ENCODE data around the gene SOAT2.
"Not testable (repeated sequence)": the region's sequence is repeated elsewhere in the genome, so short reads cannot be mapped to it uniquely, and the experiment has no call there.

Gene SOAT2

DNA sequence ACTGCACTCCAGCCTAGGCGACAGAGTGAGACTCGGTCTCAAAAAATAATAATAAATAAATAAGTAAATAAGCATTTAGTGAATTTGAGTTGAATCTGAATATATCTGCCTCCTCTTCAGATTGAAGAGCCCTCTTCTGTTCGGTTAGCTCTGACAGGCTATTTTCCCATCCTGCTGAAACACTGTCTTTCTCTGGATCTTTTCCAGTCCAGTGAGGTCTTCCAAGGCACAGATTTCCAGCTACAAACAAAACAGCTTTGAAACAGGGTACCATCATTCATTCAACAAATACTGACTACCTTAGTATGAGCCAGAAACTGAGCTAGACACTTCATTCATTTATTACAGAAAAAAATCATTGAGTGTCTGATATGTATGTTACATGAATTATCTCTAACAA is 16.9 kb upstream of the SOAT2 start:
- no peak for DNase-seq

DNA sequence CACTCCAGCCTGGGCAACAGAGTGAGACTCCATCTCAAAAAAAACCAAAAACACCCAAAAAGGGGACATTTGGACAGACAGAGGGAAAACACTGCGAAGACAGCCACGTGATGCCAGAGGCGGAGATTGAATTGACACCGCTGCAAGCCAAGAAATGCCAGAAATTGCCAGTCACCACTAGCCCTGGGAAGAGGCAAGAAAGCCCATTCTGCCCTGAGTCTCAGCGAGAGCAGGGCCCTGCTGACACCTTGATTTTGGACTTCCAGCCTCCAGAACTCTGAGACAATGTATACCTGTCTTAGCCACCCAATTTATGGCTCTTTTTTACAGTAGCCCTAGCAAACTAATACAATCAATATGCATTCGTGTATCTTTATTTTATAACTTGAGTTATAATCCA is 13.2 kb upstream of the SOAT2 start:
- no peak for DNase-seq

DNA sequence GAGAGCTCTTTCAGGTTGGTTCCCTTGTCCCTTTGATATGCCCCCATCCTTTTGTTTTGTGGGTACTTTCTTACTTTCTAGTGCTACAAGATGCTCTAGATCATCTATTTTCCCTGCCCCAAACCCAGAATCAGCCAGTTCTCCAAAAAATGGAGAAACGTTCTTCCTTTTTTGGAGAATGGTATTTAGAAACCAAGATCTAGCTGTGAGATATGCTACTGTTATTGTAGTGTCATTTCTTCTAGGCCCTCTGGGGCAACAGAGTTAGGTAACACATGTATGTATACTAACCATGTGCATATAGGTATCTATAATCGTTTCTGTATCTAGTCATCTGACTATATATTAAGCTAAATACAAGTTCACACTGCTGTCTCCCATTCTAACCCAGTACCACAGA is 12.7 kb upstream of the SOAT2 start:
- DNase-seq = no peak

- no peak for DNase-seq
Measured at GRCh38 chr12:53091756-53092155, 11.5 kb upstream of the SOAT2 start.

GRCh38 chr12:53093777-53094393 is 9.4 kb upstream of the SOAT2 start:
- no peak for DNase-seq

- DNase-seq = no peak
Measured at GRCh38 chr12:53094394-53094787, 8.9 kb upstream of the SOAT2 start.

- not testable (repeated sequence) for DNase-seq
Measured at GRCh38 chr12:53094796-53095595, 8.3 kb upstream of the SOAT2 start.

GRCh38 chr12:53095596-53095895 is 7.7 kb upstream of the SOAT2 start:
- DNase-seq = not testable (repeated sequence)

DNA sequence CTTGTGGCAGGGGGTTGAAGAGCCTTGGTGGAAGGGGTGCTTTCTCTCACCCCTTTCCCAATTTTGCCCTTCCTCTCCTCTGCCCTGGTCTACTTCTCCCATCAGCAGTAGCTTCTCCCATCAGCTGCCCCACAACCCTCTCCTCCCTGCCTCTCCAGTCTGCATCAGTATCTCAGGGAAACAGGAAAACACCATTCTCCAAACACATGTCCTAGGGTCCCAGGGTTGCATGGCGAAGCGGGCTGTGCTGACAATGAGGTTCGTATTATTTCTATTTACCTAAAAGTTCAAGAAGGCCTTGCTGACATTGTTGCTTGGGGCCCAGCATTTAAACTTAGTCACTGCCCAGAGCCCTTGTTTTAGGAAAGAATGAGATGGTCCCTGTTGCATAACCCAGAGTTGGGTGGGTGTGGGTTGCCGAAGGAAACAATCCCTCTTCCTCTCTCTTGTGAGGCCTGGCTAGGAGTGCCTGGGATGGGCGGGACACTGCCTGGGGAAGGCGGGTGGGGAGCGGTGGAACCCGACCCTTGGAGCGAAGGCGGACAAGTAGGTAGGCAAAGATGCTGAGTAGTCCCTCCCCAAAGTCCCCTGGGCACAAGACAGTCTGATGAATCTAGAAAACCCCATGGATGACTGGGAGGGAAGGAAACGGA is 7.1 kb upstream of the SOAT2 start:
- DNase-seq = no peak

DNA sequence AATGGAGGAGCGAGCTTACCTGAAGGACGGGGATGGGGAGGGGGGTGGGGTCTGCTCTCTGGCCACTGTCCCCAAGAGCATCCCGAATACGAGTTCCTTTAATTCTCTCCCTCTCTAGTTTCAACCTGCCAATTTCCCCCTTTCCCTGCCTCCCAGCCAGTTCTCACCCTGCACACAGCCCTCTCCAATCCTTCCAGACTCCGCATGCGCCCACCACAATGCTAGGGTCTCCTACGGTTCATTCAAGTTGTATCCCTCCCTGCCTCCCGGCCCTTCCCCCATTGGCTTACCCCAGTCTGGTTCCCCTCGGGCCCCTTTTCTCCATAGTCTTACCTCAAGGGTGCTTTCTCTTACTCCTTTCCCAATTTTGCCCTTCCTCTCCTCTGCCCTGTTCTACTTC is 6.5 kb upstream of the SOAT2 start:
- DNase-seq = no peak

- DNase-seq = peak in 1 of 2 experiments; percentile 7
Measured at GRCh38 chr12:53097207-53097563, 6.1 kb upstream of the SOAT2 start.

DNA sequence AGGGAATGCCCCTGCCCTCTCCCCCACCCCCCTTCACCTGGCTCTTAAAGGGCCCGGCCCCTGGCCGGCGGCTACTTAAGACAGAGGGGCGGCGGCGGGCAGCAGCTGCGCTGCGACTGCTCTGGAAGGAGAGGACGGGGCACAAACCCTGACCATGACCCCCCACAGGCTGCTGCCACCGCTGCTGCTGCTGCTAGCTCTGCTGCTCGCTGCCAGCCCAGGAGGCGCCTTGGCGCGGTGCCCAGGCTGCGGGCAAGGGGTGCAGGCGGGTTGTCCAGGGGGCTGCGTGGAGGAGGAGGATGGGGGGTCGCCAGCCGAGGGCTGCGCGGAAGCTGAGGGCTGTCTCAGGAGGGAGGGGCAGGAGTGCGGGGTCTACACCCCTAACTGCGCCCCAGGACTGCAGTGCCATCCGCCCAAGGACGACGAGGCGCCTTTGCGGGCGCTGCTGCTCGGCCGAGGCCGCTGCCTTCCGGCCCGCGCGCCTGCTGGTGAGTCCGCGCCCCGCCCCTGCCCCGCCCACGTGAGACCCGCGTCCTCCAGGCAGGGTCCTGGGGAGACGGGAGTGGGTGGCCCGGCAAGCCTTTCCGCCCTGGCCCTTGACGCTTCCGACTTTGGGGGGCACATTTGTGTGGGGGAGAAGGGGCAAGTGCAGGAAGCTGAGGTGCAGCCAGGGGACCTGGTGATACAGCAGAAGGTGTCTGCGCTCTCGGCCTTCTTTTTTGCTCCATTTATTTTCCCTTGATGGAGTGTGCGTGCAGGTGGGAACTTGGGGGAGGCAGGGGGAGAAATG is 5.5 kb upstream of the SOAT2 start, which contains the start of gene IGFBP6:
Gene IGFBP6, plus strand, starts transcription at position 104 of the 790 bp plus-strand sequence. Its CDS starts 51 bp downstream, at position 155.
- DNase-seq = no peak

GRCh38 chr12:53098354-53098981 is 4.8 kb upstream of the SOAT2 start:
- no peak for DNase-seq

- DNase-seq = peak in 1 of 2 experiments; percentile 5
Measured at GRCh38 chr12:53099071-53099882, 4.0 kb upstream of the SOAT2 start.

GRCh38 chr12:53100466-53101151 is 2.7 kb upstream of the SOAT2 start:
- no peak for DNase-seq

GRCh38 chr12:53101266-53101665 is 2.0 kb upstream of the SOAT2 start:
- DNase-seq = no peak

- no peak for DNase-seq
Measured at GRCh38 chr12:53101931-53102781, 1.1 kb upstream of the SOAT2 start.

GRCh38 chr12:53103860-53104305 is 597 bp downstream of the SOAT2 start:
- no peak for DNase-seq

GRCh38 chr12:53105256-53105655 is 2.0 kb downstream of the SOAT2 start:
- no peak for DNase-seq
